HG03575 (cell line): ENCODE results near the gene LRRC49.
"Not testable (repeated sequence)": the region's sequence is repeated elsewhere in the genome, so short reads cannot be mapped to it uniquely, and the experiment has no call there.

Source experiments
- ATAC-seq: cut with Tn5 transposase; IDR thresholded peaks from one replicate; pipeline ENCODE4 v1.9.1; 2021; ENCODE audit not compliant: unreplicated experiment, insufficient number of reproducible peaks, low FRiP score; ENCODE audit errors: extremely low read depth

Gene LRRC49

GRCh38 chr15:70892002-70892911 lies at the start of gene LRRC49, which contains the start of gene THAP10:
TSS of gene LRRC49 (plus strand) at chr15:70892826. CDS start at chr15:70892895, 69 bp downstream.
TSS of gene THAP10 (minus strand) at chr15:70892433. CDS start at chr15:70892272, 161 bp downstream.
- ATAC-seq, result no peak

- ATAC-seq, result no peak
Measured at GRCh38 chr15:70845602-70846360, 46.8 kb upstream of the LRRC49 start.

- ATAC-seq, result no peak
Measured at GRCh38 chr15:70851889-70852288, 40.7 kb upstream of the LRRC49 start.

GRCh38 chr15:70852501-70853317 lies 39.9 kb upstream of the LRRC49 start:
- ATAC-seq, result no peak

- no peak for ATAC-seq
Measured at GRCh38 chr15:70853318-70853972, 39.2 kb upstream of the LRRC49 start.

GRCh38 chr15:70853973-70854665 lies 38.5 kb upstream of the LRRC49 start, which contains the start of gene LARP6:
TSS of gene LARP6 (minus strand) at chr15:70854157. CDS start at chr15:70854088, 69 bp downstream.
- no peak for ATAC-seq

- no peak for ATAC-seq
Measured at GRCh38 chr15:70854666-70854976, 38.0 kb upstream of the LRRC49 start.

- ATAC-seq, result no peak
Measured at GRCh38 chr15:70855764-70856163, 36.9 kb upstream of the LRRC49 start.

GRCh38 chr15:70856177-70856883 lies 36.3 kb upstream of the LRRC49 start:
- no peak for ATAC-seq

- no peak for ATAC-seq
Measured at GRCh38 chr15:70856884-70857561, 35.6 kb upstream of the LRRC49 start.

GRCh38 chr15:70857562-70858285 lies 34.9 kb upstream of the LRRC49 start:
- ATAC-seq, result no peak

GRCh38 chr15:70858614-70859321 lies 33.9 kb upstream of the LRRC49 start:
- ATAC-seq, result not testable (repeated sequence)

GRCh38 chr15:70859322-70859908 lies 33.2 kb upstream of the LRRC49 start:
- ATAC-seq, result no peak

- ATAC-seq, result no peak
Measured at GRCh38 chr15:70859998-70860397, 32.6 kb upstream of the LRRC49 start.

- no peak for ATAC-seq
Measured at GRCh38 chr15:70863450-70864218, 29.0 kb upstream of the LRRC49 start.
